HEK293 (cell line): ENCODE results near the gene PIM3.

Experiments used
- CTCF ChIA-PET: fragments of 350-600 bp; formaldehyde crosslinking; extraction: SDS; loops from one replicate; lab custom pipeline; 2021; ENCODE audit warnings: antibody characterized with exemption; lab: Yijun Ruan, JAX
- POLR2A ChIA-PET: fragments of 300-600 bp; formaldehyde crosslinking; extraction: SDS; loops from one replicate; lab custom pipeline; 2020; ENCODE audit warnings: antibody characterized with exemption, inconsistent platforms; lab: Yijun Ruan, JAX
- H3K27ac ChIP-seq: fragments of 200-500 bp; sonication (Bioruptor generic); 2 replicates; pipeline ENCODE4 v1.5.1; 2014; ENCODE audit warnings: low read depth, low read length, control low read depth, inconsistent platforms; ENCODE audit errors: extremely low read depth
- H3K36me3 ChIP-seq, 2 experiments: fragments of 200-500 bp in 1 of 2; sonication (Bioruptor generic) in 1 of 2; 1 replicate in 1 of 2; 2 replicates in 1 of 2; pipeline ENCODE4 v1.5.1; 2014 to 2017; ENCODE audit warnings: inconsistent platforms in 2 of 2, low read length in 2 of 2; ENCODE audit not compliant: control insufficient read depth in 2 of 2, insufficient read depth in 1 of 2
- H3K4me1 ChIP-seq: fragments of 200-500 bp; sonication (Bioruptor generic); 2 replicates; pipeline ENCODE4 v1.5.1; 2014; ENCODE audit warnings: mild to moderate bottlenecking, low read length, inconsistent platforms; ENCODE audit not compliant: control insufficient read depth, insufficient read depth
- H3K4me3 ChIP-seq: 2 replicates; pipeline ENCODE4 v1.5.1; 2011; ENCODE audit warnings: low read depth, mild to moderate bottlenecking, control low read depth, low read length, moderate library complexity
- H3K9me3 ChIP-seq: fragments of 200-500 bp; sonication (Bioruptor generic); 2 replicates; pipeline ENCODE4 v1.5.1; 2014; ENCODE audit warnings: low read depth, low read length, inconsistent platforms; ENCODE audit not compliant: control insufficient read depth, insufficient read depth
- BCL11B ChIP-seq: fragments of 450-650 bp; formaldehyde crosslinking; IDR thresholded peaks from 2 replicates; pipeline ENCODE4 v1.5.1; 2016; ENCODE audit warnings: low read depth, missing biosample characterization, missing genetic modification characterization
- KLF16 ChIP-seq: fragments of 450-650 bp; formaldehyde crosslinking; IDR thresholded peaks from 2 replicates; pipeline ENCODE4 v1.5.1; 2017; ENCODE audit warnings: missing biosample characterization, missing genetic modification characterization
- OSR2 ChIP-seq: fragments of 450-650 bp; formaldehyde crosslinking; IDR thresholded peaks from 2 replicates; pipeline ENCODE4 v1.5.1; 2016; ENCODE audit warnings: missing biosample characterization, missing genetic modification characterization
- SP3 ChIP-seq: fragments of 450-650 bp; formaldehyde crosslinking; IDR thresholded peaks from 2 replicates; pipeline ENCODE4 v1.5.1; 2016; ENCODE audit warnings: missing biosample characterization, missing genetic modification characterization
- ZBTB1 ChIP-seq: fragments of 450-650 bp; formaldehyde crosslinking; IDR thresholded peaks from 2 replicates; pipeline ENCODE4 v1.5.1; 2016; ENCODE audit warnings: missing biosample characterization, missing genetic modification characterization
- ZFHX2 ChIP-seq: fragments of 450-650 bp; formaldehyde crosslinking; conservative IDR thresholded peaks from 2 replicates; pipeline ENCODE4 v1.5.1; 2016; ENCODE audit warnings: missing biosample characterization, missing genetic modification characterization
- ZIC2 ChIP-seq: fragments of 450-650 bp; formaldehyde crosslinking; IDR thresholded peaks from 2 replicates; pipeline ENCODE4 v1.5.1; 2016; ENCODE audit warnings: missing biosample characterization, missing genetic modification characterization
- ZNF157 ChIP-seq: fragments of 450-650 bp; formaldehyde crosslinking; IDR thresholded peaks from 2 replicates; pipeline ENCODE4 v1.5.1; 2016; ENCODE audit warnings: missing biosample characterization, missing genetic modification characterization
- ZNF169 ChIP-seq: fragments of 450-650 bp; formaldehyde crosslinking; IDR thresholded peaks from 2 replicates; pipeline ENCODE4 v1.5.1; 2016; ENCODE audit warnings: missing biosample characterization, missing genetic modification characterization
- ZNF324 ChIP-seq: fragments of 450-650 bp; formaldehyde crosslinking; IDR thresholded peaks from 2 replicates; pipeline ENCODE4 v1.5.1; 2016; ENCODE audit warnings: missing biosample characterization, missing genetic modification characterization
- ZNF341 ChIP-seq: fragments of 450-650 bp; formaldehyde crosslinking; IDR thresholded peaks from 2 replicates; pipeline ENCODE4; 2016; ENCODE audit warnings: low read depth, missing biosample characterization, missing genetic modification characterization
- ZNF416 ChIP-seq: fragments of 450-650 bp; formaldehyde crosslinking; IDR thresholded peaks from 2 replicates; pipeline ENCODE4 v1.5.1; 2016; ENCODE audit warnings: missing biosample characterization, missing genetic modification characterization
- ZNF501 ChIP-seq: fragments of 450-650 bp; formaldehyde crosslinking; IDR thresholded peaks from 2 replicates; pipeline ENCODE4 v1.5.1; 2016; ENCODE audit warnings: missing biosample characterization, missing genetic modification characterization
- ZNF600 ChIP-seq: fragments of 450-650 bp; formaldehyde crosslinking; IDR thresholded peaks from 2 replicates; pipeline ENCODE4 v1.5.1; 2016; ENCODE audit warnings: missing biosample characterization, missing genetic modification characterization
- ZNF747 ChIP-seq: fragments of 450-650 bp; formaldehyde crosslinking; IDR thresholded peaks from 2 replicates; pipeline ENCODE4 v1.5.1; 2016; ENCODE audit warnings: missing biosample characterization, missing genetic modification characterization
- TF ChIP-seq, protein P1 (sequence below): fragments of 450-650 bp; formaldehyde crosslinking; IDR thresholded peaks from 2 replicates; pipeline ENCODE4 v1.5.1; 2016; ENCODE audit warnings: missing biosample characterization, missing genetic modification characterization
- TF ChIP-seq, protein P2 (sequence below): fragments of 450-650 bp; formaldehyde crosslinking; IDR thresholded peaks from 2 replicates; pipeline ENCODE4 v1.5.1; 2017; ENCODE audit warnings: missing biosample characterization, missing genetic modification characterization
- TF ChIP-seq, protein P3 (sequence below): fragments of 450-650 bp; formaldehyde crosslinking; IDR thresholded peaks from 2 replicates; pipeline ENCODE4 v1.5.1; 2016; ENCODE audit warnings: missing biosample characterization, missing genetic modification characterization, low read depth

Gene PIM3

DNA sequence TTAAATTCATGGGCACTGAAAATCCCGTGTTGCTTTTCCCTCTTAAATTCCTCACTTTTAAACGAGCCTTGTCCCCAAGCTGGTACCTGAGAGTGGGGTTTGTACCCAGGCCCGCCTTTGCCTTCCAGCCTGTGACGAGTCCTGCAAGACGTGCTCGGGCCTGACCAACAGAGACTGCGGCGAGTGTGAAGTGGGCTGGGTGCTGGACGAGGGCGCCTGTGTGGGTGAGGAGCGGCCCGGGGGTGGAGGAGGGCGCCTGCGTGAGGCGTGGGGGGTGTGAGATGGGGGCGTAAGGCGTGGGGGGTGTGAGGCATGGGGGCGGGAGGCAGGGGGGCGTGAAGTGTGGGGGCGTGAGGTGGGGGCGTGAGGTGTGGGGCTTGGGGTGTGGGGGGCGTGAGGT is 38.1 kb upstream of the PIM3 start (continued):
- TF ChIP-seq, protein P1, sequence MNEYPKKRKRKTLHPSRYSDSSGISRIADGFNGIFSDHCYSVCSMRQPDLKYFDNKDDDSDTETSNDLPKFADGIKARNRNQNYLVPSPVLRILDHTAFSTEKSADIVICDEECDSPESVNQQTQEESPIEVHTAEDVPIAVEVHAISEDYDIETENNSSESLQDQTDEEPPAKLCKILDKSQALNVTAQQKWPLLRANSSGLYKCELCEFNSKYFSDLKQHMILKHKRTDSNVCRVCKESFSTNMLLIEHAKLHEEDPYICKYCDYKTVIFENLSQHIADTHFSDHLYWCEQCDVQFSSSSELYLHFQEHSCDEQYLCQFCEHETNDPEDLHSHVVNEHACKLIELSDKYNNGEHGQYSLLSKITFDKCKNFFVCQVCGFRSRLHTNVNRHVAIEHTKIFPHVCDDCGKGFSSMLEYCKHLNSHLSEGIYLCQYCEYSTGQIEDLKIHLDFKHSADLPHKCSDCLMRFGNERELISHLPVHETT, result no peak
- no peak for TF ChIP-seq ZBTB1 (tag by site-specific recombination)
- no peak for TF ChIP-seq ZNF169 (tag by site-specific recombination)
- TF ChIP-seq ZNF324 (tag by site-specific recombination), result no peak

DNA sequence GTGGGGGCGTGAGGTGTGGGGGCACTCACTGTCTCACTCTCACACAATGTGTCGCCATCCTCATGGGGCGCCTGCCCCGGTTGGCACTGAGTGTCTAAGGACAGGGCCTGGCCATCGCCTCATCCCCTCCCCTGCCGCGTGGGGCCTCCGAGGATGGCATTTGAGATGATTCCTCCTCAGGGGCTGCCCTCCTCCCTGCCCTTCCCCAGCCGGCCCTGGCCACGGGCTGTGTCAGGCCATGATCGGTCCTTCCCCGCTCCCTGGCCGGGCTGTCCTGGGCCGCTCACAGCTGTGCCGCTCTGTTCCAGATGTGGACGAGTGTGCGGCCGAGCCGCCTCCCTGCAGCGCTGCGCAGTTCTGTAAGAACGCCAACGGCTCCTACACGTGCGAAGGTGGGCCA is 37.6 kb upstream of the PIM3 start:
- TF ChIP-seq ZNF600 (no peak), ZFHX2 (tag by site-specific recombination) (0 out of 2 replicates have a peak, but pooled peaks have one; percentile 4)
- Histone ChIP-seq H3K36me3 (peaks cover 0 to 59% of the 10 kb centered on the region in 2 experiments; a peak in 1 of 3 replicates), H3K4me1 (no peaks in the 10 kb centered on the region), H3K27ac (no peak overlapping the region), H3K9me3 (no peaks in the 10 kb centered on the region), H3K4me3 (no peak overlapping the region)
- ChIA-PET CTCF (no interaction called here), POLR2A (no interaction called here)

DNA sequence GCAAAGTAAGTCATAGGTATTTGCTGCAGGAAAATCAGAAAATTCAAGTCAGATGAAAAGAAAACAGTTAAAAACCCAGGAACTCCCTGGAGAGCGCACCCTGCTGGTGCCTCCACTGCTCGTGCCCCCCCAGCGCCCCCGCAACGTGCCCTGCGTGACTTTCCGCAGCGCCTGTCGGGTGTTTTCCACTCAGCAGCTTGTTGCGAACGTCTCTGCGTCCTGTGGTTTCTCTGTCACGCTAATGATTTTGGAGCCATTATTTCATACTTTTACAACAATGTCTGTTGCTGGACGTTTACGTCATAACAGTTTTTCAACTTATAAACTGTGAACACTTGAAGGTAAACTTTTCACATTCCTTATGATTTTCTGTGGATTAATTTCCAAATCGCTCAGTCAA is 37.1 kb upstream of the PIM3 start:
- TF ChIP-seq KLF16 (tag by site-specific recombination) (no peak), OSR2 (tag by site-specific recombination) (no peak), ZNF341 (0 out of 2 replicates have a peak, but pooled peaks have one; percentile 10), ZNF416 (no peak), SP3 (tag by site-specific recombination) (no peak), ZIC2 (tag by site-specific recombination) (peak; percentile 73), ZNF157 (tag by site-specific recombination) (no peak), ZNF501 (tag by site-specific recombination) (no peak), BCL11B (tag by site-specific recombination) (no peak), ZNF747 (no peak)
- TF ChIP-seq, protein P2, sequence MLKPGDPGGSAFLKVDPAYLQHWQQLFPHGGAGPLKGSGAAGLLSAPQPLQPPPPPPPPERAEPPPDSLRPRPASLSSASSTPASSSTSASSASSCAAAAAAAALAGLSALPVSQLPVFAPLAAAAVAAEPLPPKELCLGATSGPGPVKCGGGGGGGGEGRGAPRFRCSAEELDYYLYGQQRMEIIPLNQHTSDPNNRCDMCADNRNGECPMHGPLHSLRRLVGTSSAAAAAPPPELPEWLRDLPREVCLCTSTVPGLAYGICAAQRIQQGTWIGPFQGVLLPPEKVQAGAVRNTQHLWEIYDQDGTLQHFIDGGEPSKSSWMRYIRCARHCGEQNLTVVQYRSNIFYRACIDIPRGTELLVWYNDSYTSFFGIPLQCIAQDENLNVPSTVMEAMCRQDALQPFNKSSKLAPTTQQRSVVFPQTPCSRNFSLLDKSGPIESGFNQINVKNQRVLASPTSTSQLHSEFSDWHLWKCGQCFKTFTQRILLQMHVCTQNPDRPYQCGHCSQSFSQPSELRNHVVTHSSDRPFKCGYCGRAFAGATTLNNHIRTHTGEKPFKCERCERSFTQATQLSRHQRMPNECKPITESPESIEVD (tag by site-specific recombination), result peak; percentile 36; the same call in 1 of the 2 replicates
- TF ChIP-seq, protein P3, sequence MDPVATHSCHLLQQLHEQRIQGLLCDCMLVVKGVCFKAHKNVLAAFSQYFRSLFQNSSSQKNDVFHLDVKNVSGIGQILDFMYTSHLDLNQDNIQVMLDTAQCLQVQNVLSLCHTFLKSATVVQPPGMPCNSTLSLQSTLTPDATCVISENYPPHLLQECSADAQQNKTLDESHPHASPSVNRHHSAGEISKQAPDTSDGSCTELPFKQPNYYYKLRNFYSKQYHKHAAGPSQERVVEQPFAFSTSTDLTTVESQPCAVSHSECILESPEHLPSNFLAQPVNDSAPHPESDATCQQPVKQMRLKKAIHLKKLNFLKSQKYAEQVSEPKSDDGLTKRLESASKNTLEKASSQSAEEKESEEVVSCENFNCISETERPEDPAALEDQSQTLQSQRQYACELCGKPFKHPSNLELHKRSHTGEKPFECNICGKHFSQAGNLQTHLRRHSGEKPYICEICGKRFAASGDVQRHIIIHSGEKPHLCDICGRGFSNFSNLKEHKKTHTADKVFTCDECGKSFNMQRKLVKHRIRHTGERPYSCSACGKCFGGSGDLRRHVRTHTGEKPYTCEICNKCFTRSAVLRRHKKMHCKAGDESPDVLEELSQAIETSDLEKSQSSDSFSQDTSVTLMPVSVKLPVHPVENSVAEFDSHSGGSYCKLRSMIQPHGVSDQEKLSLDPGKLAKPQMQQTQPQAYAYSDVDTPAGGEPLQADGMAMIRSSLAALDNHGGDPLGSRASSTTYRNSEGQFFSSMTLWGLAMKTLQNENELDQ (tag by site-specific recombination), result no peak
- no peaks in the 10 kb centered on the region for H3K9me3 ChIP-seq
- H3K36me3 ChIP-seq, result peaks cover 0 to 59% of the 10 kb centered on the region in 2 experiments; a peak in 1 of 3 replicates
- CTCF ChIA-PET, result interaction anchor here (1.0 kb wide), 1 partner anchor 107 kb away, joined by 3 read pairs; no protein-coding TSS in a partner anchor
- no peaks in the 10 kb centered on the region for H3K4me1 ChIP-seq
- H3K27ac ChIP-seq, result no peak overlapping the region
- no peak overlapping the region for H3K4me3 ChIP-seq
- POLR2A ChIA-PET, result no interaction called here
